Fibroblast of the aortic adventitia (primary cell): Measurements from ENCODE around the gene SLC20A1. TPM values are rescaled to one million over a fixed set of nuclear protein-coding genes. Genes with fewer than 3 reads are reported as not detected.

Experiments
- DNase-seq: peaks from one replicate; pipeline ENCODE4 v3.0.0-alpha.2; 2010; ENCODE audit warnings: low read depth
- H3K4me3 ChIP-seq: 2 replicates; pipeline ENCODE4 v1.5.1; 2011; ENCODE audit warnings: low read depth, mild to moderate bottlenecking, control low read depth, low read length, moderate library complexity
- total RNA-seq: library from RNA; depleted of rRNA; stranded (reverse); fragments of >200 nt; gene quantifications from 2 replicates; pipeline ENCODE4 v1.2.3, GENCODE V29; 2012; ENCODE audit warnings: low replicate concordance
- TF ChIP-seq, protein P1 (sequence below): IDR thresholded peaks from 2 replicates; pipeline ENCODE4 v1.5.1; 2011; ENCODE audit warnings: mild to moderate bottlenecking, low read length, control low read depth, inconsistent platforms; ENCODE audit not compliant: insufficient read depth

The SLC20A1 gene, protein sequence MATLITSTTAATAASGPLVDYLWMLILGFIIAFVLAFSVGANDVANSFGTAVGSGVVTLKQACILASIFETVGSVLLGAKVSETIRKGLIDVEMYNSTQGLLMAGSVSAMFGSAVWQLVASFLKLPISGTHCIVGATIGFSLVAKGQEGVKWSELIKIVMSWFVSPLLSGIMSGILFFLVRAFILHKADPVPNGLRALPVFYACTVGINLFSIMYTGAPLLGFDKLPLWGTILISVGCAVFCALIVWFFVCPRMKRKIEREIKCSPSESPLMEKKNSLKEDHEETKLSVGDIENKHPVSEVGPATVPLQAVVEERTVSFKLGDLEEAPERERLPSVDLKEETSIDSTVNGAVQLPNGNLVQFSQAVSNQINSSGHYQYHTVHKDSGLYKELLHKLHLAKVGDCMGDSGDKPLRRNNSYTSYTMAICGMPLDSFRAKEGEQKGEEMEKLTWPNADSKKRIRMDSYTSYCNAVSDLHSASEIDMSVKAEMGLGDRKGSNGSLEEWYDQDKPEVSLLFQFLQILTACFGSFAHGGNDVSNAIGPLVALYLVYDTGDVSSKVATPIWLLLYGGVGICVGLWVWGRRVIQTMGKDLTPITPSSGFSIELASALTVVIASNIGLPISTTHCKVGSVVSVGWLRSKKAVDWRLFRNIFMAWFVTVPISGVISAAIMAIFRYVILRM
- total RNA-seq, result 127 and 134 TPM in 2 replicates

DNA sequence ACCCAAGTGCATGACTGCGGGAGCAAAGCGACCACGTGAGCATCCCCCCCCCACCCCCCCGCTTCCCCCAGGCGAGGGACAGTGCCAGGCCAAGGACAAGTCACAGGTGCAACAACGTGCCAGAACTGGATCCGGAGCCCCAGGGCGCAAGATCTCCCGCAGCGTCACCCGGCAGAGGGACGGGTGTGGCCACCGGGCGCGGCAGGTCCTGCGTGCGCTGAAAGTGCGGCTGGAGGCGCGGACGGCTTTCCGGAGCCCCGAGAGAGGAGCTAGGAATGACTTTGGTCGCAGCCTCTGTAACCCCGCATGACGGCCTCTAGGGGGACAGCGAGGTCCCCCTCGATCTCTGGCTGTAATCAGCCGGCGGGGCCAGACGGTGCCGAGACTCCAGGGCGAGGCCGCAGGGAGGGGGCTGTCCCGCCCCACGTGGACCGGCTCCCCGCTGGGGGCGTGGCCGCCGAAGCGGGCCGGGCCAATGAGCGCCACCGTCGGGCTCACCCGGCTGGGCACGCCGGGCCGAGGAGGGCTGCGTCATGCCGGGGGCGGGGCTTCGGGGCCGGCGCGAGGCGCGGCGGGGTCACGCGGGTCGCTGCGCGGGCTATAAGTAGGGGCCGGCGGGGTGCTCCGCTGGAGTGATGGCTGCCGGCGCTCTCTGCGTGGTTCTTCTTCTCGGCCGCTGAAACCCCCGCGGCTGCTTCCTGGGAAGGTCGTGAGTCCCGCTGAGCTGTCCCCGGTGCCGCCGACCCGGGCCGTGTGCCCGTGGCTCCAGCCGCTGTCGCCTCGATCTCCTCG is at the start of gene SLC20A1:
Gene SLC20A1, plus strand, starts transcription at position 630 of the 792 bp plus-strand sequence. CDS start 890 bp downstream, outside the sequence.
- peak within 1 kb of the TSS; percentile 97 for H3K4me3 ChIP-seq
- peak; percentile 90 for DNase-seq
- TF ChIP-seq, protein P1, sequence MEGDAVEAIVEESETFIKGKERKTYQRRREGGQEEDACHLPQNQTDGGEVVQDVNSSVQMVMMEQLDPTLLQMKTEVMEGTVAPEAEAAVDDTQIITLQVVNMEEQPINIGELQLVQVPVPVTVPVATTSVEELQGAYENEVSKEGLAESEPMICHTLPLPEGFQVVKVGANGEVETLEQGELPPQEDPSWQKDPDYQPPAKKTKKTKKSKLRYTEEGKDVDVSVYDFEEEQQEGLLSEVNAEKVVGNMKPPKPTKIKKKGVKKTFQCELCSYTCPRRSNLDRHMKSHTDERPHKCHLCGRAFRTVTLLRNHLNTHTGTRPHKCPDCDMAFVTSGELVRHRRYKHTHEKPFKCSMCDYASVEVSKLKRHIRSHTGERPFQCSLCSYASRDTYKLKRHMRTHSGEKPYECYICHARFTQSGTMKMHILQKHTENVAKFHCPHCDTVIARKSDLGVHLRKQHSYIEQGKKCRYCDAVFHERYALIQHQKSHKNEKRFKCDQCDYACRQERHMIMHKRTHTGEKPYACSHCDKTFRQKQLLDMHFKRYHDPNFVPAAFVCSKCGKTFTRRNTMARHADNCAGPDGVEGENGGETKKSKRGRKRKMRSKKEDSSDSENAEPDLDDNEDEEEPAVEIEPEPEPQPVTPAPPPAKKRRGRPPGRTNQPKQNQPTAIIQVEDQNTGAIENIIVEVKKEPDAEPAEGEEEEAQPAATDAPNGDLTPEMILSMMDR, result peak; percentile 29

DNA sequence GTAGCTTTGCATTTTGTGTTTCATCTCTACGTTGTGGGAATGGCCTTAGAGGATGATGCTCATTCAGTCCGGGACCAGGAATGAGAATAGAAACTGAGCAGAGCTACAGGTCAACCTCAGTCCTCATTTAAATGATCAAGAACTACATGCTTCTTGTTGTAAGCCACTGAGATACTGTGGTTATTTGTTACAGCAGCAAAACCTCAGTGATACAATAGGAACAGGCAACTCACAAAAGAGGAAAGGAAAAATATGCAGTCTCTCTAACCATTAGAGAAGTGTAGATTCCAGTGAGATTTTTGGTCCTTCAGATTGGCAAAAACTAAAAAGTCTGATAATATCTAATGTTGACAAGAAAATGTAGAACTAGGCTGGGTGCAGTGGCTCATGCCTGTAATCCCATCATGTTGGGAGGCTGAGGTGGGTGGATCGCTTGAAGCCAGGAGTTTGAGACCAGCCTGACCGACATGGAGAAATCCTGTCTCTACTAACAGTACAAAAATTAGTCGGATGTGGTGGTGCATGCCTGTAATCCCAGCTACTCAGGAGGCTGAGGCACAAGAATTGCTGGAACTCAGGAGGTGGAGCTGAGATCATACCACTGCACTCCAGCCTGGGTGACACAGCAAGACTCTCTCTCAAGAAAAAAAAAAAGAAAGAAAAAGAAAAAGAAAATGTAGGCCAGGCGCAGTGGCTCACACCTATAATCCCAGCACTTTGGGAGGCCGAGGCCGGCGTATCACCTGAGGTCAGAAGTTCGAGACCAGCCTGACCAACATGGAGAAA is 48.0 kb upstream of the SLC20A1 start:
- no peak overlapping the region for H3K4me3 ChIP-seq
- TF ChIP-seq, protein P1, result no peak
- no peak for DNase-seq

DNA sequence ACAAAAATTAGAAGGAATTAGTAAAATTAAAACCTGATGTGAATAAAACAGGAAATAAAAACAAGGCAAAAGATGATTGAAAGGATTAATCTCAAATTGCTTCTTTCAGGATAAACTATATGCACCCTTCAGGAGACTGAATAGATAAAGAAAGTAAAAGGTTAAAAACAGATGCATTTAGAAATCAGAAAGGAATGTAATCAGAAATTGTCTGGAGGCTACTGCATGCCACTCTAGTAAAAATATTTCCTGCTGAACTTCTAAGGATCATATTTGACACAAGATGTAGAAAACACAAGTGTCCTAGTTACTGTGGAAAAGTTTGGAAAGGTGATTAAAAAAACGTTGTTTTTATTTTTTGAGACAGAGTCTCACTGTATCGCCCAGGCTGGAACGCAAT is 45.1 kb upstream of the SLC20A1 start:
- no peak overlapping the region for H3K4me3 ChIP-seq
- TF ChIP-seq, protein P1, result no peak
- DNase-seq, result no peak

DNA sequence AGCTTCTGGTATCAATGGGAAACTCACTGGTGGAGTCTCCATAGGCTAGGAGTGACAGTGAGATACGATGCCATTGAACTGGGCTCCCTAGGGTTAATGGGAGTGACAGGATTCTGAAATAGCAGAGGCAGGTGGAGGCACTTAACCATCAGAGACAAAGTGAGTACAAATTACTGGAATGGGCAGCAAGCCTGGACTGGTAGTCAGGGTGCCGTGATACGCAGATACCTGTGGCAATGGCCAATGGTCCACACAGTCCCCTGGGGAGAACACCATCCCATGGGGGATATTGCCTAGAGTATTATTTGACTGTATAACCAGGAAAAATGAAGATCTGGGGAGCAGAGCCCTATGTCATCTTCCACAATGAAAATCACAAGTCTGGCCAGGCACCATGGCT is 44.0 kb upstream of the SLC20A1 start:
- H3K4me3 ChIP-seq, result no peak overlapping the region
- no peak for DNase-seq
- TF ChIP-seq, protein P1, result no peak

DNA sequence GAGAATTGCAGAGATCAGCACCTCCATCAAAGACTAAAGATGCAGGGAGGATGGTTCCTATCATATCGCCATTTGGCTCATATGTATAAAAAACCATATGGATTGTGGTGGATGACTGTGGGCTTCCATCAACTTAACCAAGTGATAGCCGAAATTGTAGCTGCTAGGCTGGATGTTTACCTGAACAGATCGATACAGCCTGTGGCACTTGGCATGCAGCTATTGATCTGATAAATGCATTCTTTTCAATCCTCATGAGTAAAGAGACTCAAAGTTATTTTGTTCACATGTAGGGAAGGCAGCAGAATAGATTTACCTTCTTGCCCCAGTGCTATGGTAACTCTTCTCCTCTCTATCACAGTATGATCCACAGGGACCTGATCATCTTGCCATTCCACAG is 42.8 kb upstream of the SLC20A1 start:
- TF ChIP-seq, protein P1, result no peak

DNA sequence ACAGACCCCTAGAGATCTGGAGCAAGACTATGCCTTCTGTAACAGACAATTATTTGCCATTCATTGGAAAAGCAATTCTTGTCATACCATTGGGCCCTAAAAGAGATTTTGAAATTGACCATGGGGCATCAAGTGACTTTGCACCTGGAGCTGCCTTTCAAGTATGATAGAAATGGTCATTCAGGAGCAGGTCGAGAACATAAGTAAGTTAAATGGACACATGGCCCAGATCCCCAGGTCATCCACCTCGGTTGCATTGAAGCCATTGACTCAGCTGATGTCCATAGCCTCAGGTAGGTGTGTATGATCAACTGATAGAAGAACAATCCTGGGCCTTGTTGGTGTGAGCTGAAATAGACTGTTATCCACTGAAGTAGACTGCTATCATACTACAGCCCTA is 42.0 kb upstream of the SLC20A1 start:
- TF ChIP-seq, protein P1, result no peak
- no peak for DNase-seq
- no peak overlapping the region for H3K4me3 ChIP-seq

More for the DNA sequence above, 42.8 kb upstream of the SLC20A1 start:
- H3K4me3 ChIP-seq, result no peak overlapping the region
- no peak for DNase-seq
